ENCODE measurements around the gene PACSIN1.

Gene PACSIN1

GRCh38 chr6:34522761-34523160 lies 56.9 kb downstream of the PACSIN1 start:
- 94% methylated on average over 10 of the region's 10 CpGs for WGBS (ENCODE audit: insufficient coverage)
- Histone ChIP-seq H3K27me3 (replicated peaks in 2 of 5; ENCODE audit: control insufficient read depth in 4 of 5, insufficient read depth in 5 of 5, low read length in 4 of 5) (no peaks in the 10 kb centered on the region), H3K4me3 (ENCODE audit: control insufficient read depth in 1 of 7, extremely low read depth in 1 of 7, insufficient read depth in 4 of 7, low read depth in 2 of 7, low read length in 6 of 7) (no peak overlapping the region), H3K9me3 (ENCODE audit: control extremely low read depth in 1 of 5, control insufficient read depth in 4 of 5, insufficient read depth in 2 of 5, low read depth in 1 of 5, low read length in 4 of 5) (no peaks in the 10 kb centered on the region), H3K36me3 (ENCODE audit: control insufficient read depth in 4 of 4, insufficient read depth in 4 of 4, low read length in 3 of 4) (no peaks in the 10 kb centered on the region), H3K4me1 (ENCODE audit: control extremely low read depth in 1 of 4, control insufficient read depth in 4 of 4, insufficient read depth in 4 of 4, low read length in 3 of 4) (peaks cover 0 to 20% (median 12%) of the 10 kb centered on the region in 4 experiments), H3K27ac (ENCODE audit: insufficient read depth in 1 of 2, low read depth in 1 of 2, low read length in 2 of 2, poor library complexity in 1 of 2, severe bottlenecking in 2 of 2) (no peak overlapping the region)
- DNase-seq, result no peak
- POLR2A ChIA-PET, result no interaction called here
- CTCF ChIA-PET, result interaction anchor here (0.7 to 2.2 kb wide), 4 partner anchors 41 to 273 kb away, joined by 3 to 5 read pairs (median 4); partner anchors contain the start of gene SMIM29

DNA sequence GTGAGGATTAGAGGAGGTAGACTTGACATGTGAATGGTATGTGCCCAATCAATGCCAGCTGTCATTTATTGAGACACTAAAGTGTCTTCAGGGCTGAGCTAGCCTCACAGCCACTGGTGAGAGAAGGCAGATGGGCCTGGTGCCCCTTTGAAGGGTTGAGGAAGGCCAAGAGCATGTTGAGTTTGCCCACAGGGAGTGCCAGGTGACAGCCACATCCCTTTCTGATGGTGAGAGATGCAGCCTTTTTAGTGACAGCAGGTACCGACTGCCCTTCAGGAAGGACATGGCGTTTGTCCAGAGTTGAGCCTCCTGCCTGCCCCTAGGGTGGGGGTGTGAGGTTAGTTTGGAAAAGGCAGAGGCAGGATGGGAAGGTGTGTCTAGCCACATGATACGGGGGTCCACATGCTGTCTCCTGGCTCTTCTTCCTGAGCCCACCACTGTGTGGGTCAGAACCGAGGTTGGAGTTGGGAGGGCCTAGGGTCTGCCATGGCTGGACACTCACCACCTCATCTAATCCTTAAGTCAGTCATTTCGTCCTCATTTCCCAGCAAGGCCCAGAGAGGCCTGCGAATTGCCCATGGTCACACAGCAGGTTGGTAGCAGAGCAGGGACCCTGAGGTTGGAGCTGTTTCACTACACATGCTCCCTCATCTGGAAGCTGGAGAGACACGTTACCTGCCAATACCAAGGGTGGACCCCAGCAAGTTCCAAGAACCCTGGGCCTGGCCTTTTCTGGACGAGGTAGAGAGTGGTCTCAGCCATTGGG lies 57.7 kb downstream of the PACSIN1 start:
- POLR2A ChIA-PET, result no interaction called here
- H3K4me1 ChIP-seq (ENCODE audit: control extremely low read depth in 1 of 4, control insufficient read depth in 4 of 4, insufficient read depth in 4 of 4, low read length in 3 of 4), result peaks cover 0 to 20% (median 12%) of the 10 kb centered on the region in 4 experiments
- WGBS (ENCODE audit: insufficient coverage), result 98% methylated on average over 7 of the region's 8 CpGs
- CTCF ChIA-PET, result interaction anchor here (0.9 to 2.2 kb wide), 2 partner anchors 57 to 87 kb away, joined by 3 to 5 read pairs; no protein-coding TSS in a partner anchor
- DNase-seq, result no peak
- no peaks in the 10 kb centered on the region for H3K27me3 ChIP-seq (replicated peaks in 2 of 5; ENCODE audit: control insufficient read depth in 4 of 5, insufficient read depth in 5 of 5, low read length in 4 of 5)
- no peak overlapping the region for H3K4me3 ChIP-seq (ENCODE audit: control insufficient read depth in 1 of 7, extremely low read depth in 1 of 7, insufficient read depth in 4 of 7, low read depth in 2 of 7, low read length in 6 of 7)
- H3K27ac ChIP-seq (ENCODE audit: insufficient read depth in 1 of 2, low read depth in 1 of 2, low read length in 2 of 2, poor library complexity in 1 of 2, severe bottlenecking in 2 of 2), result no peak overlapping the region
- no peaks in the 10 kb centered on the region for H3K36me3 ChIP-seq (ENCODE audit: control insufficient read depth in 4 of 4, insufficient read depth in 4 of 4, low read length in 3 of 4)
- H3K9me3 ChIP-seq (ENCODE audit: control extremely low read depth in 1 of 5, control insufficient read depth in 4 of 5, insufficient read depth in 2 of 5, low read depth in 1 of 5, low read length in 4 of 5), result no peaks in the 10 kb centered on the region

DNA sequence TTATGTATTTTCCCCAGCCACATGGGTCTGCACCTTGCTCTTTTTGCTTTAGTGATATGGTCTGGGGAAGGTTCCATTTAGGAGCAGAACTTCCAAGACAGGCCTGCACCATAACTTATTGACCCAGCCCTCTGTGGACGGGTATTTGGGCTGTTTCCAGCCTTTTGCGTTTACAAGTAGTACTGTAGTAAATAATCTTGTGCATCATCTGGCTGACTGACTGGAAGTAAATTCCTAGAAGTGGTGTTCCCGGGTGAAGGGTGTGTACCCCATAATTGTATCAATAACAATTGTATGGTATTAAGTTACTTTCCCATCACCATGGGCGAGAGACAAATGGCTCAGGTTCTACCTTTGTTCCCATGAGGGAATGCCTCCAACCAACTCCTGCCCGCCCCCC lies 58.6 kb downstream of the PACSIN1 start:
- DNase-seq, result no peak
- no peaks in the 10 kb centered on the region for H3K9me3 ChIP-seq (ENCODE audit: control extremely low read depth in 1 of 5, control insufficient read depth in 4 of 5, insufficient read depth in 2 of 5, low read depth in 1 of 5, low read length in 4 of 5)
- H3K4me3 ChIP-seq (ENCODE audit: control insufficient read depth in 1 of 7, extremely low read depth in 1 of 7, insufficient read depth in 4 of 7, low read depth in 2 of 7, low read length in 6 of 7), result no peak overlapping the region
- no peaks in the 10 kb centered on the region for H3K36me3 ChIP-seq (ENCODE audit: control insufficient read depth in 4 of 4, insufficient read depth in 4 of 4, low read length in 3 of 4)
- no peaks in the 10 kb centered on the region for H3K27me3 ChIP-seq (replicated peaks in 2 of 5; ENCODE audit: control insufficient read depth in 4 of 5, insufficient read depth in 5 of 5, low read length in 4 of 5)
- 100% methylated on average over 1 of the region's 5 CpGs for WGBS (ENCODE audit: insufficient coverage)
- ChIA-PET CTCF (no interaction called here), POLR2A (no interaction called here)
- peaks cover 0 to 20% (median 12%) of the 10 kb centered on the region in 4 experiments for H3K4me1 ChIP-seq (ENCODE audit: control extremely low read depth in 1 of 4, control insufficient read depth in 4 of 4, insufficient read depth in 4 of 4, low read length in 3 of 4)
- H3K27ac ChIP-seq (ENCODE audit: insufficient read depth in 1 of 2, low read depth in 1 of 2, low read length in 2 of 2, poor library complexity in 1 of 2, severe bottlenecking in 2 of 2), result no peak overlapping the region

GRCh38 chr6:34524971-34525370 lies 59.1 kb downstream of the PACSIN1 start:
- Histone ChIP-seq H3K27me3 (replicated peaks in 2 of 5; ENCODE audit: control insufficient read depth in 4 of 5, insufficient read depth in 5 of 5, low read length in 4 of 5) (no peaks in the 10 kb centered on the region), H3K9me3 (ENCODE audit: control extremely low read depth in 1 of 5, control insufficient read depth in 4 of 5, insufficient read depth in 2 of 5, low read depth in 1 of 5, low read length in 4 of 5) (no peaks in the 10 kb centered on the region), H3K27ac (ENCODE audit: insufficient read depth in 1 of 2, low read depth in 1 of 2, low read length in 2 of 2, poor library complexity in 1 of 2, severe bottlenecking in 2 of 2) (no peak overlapping the region), H3K4me1 (ENCODE audit: control extremely low read depth in 1 of 4, control insufficient read depth in 4 of 4, insufficient read depth in 4 of 4, low read length in 3 of 4) (peaks cover 0 to 20% (median 12%) of the 10 kb centered on the region in 4 experiments), H3K4me3 (ENCODE audit: control insufficient read depth in 1 of 7, extremely low read depth in 1 of 7, insufficient read depth in 4 of 7, low read depth in 2 of 7, low read length in 6 of 7) (no peak overlapping the region), H3K36me3 (ENCODE audit: control insufficient read depth in 4 of 4, insufficient read depth in 4 of 4, low read length in 3 of 4) (no peaks in the 10 kb centered on the region)
- DNase-seq, result no peak
- 93% methylated on average over 5 of the region's 5 CpGs for WGBS (ENCODE audit: insufficient coverage)
- ChIA-PET POLR2A (no interaction called here), CTCF (interaction anchor here (4.3 kb wide), 1 partner anchor 84 kb away, joined by 20 read pairs; no protein-coding TSS in a partner anchor)

DNA sequence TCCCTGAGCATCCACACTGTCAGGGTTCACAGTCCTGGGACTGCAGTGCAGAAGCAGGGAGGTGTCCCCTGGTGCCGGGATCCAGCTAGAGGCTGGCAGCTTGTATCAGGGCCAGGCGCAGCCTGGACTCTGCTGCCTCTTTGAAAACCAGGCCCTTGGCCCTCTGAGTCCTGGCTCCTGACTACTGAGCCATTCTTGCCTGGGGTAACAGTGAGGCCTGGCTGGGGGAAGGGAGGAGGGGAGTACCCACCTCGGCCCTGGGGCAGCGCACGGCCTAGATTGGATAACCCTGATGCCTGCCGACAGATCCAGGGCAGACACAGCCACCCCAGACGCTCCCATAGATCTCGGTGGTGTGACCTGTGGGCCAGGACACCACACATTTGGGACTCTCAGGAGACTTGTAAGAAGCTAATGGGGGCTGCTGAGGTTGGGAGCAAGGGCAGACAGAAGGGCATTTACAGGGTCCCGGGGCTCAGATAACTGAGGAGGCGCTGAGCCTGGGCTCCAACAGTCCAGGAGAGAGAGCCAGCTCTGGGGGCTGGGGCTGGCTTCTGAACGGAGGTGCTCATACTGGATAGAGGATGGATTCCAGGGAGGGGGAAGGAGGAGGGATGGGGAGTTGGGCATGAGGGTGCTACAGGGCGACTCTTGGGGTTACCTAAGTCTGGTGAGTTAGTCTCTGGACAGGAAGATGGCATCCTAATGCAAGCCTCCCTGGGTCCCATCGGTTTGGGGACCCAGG lies 59.7 kb downstream of the PACSIN1 start:
- no peaks in the 10 kb centered on the region for H3K9me3 ChIP-seq (ENCODE audit: control extremely low read depth in 1 of 5, control insufficient read depth in 4 of 5, insufficient read depth in 2 of 5, low read depth in 1 of 5, low read length in 4 of 5)
- DNase-seq, result no peak
- no peaks in the 10 kb centered on the region for H3K36me3 ChIP-seq (ENCODE audit: control insufficient read depth in 4 of 4, insufficient read depth in 4 of 4, low read length in 3 of 4)
- ChIA-PET CTCF (interaction anchor here (4.3 kb wide), 1 partner anchor 84 kb away, joined by 20 read pairs; no protein-coding TSS in a partner anchor), POLR2A (interaction anchor here (0.6 kb wide), 1 partner anchor 56 kb away, joined by 3 read pairs; no protein-coding TSS in a partner anchor)
- WGBS (ENCODE audit: insufficient coverage), result 98% methylated on average over 13 of the region's 13 CpGs
- no peaks in the 10 kb centered on the region for H3K27me3 ChIP-seq (replicated peaks in 2 of 5; ENCODE audit: control insufficient read depth in 4 of 5, insufficient read depth in 5 of 5, low read length in 4 of 5)
- H3K4me3 ChIP-seq (ENCODE audit: control insufficient read depth in 1 of 7, extremely low read depth in 1 of 7, insufficient read depth in 4 of 7, low read depth in 2 of 7, low read length in 6 of 7), result no peak overlapping the region
- no peak overlapping the region for H3K27ac ChIP-seq (ENCODE audit: insufficient read depth in 1 of 2, low read depth in 1 of 2, low read length in 2 of 2, poor library complexity in 1 of 2, severe bottlenecking in 2 of 2)
- H3K4me1 ChIP-seq (ENCODE audit: control extremely low read depth in 1 of 4, control insufficient read depth in 4 of 4, insufficient read depth in 4 of 4, low read length in 3 of 4), result peaks cover 0 to 20% (median 12%) of the 10 kb centered on the region in 4 experiments

- Histone ChIP-seq H3K4me1 (ENCODE audit: control extremely low read depth in 1 of 4, control insufficient read depth in 4 of 4, insufficient read depth in 4 of 4, low read length in 3 of 4) (peaks cover 0 to 20% (median 12%) of the 10 kb centered on the region in 4 experiments), H3K4me3 (ENCODE audit: control insufficient read depth in 1 of 7, extremely low read depth in 1 of 7, insufficient read depth in 4 of 7, low read depth in 2 of 7, low read length in 6 of 7) (peak overlapping the region in 3 of 7 experiments; percentile 40 to 61 (median 52)), H3K36me3 (ENCODE audit: control insufficient read depth in 4 of 4, insufficient read depth in 4 of 4, low read length in 3 of 4) (no peaks in the 10 kb centered on the region), H3K27ac (ENCODE audit: insufficient read depth in 1 of 2, low read depth in 1 of 2, low read length in 2 of 2, poor library complexity in 1 of 2, severe bottlenecking in 2 of 2) (peak overlapping the region in 1 of 2 experiments; percentile 51), H3K9me3 (ENCODE audit: control extremely low read depth in 1 of 5, control insufficient read depth in 4 of 5, insufficient read depth in 2 of 5, low read depth in 1 of 5, low read length in 4 of 5) (no peaks in the 10 kb centered on the region), H3K27me3 (replicated peaks in 2 of 5; ENCODE audit: control insufficient read depth in 4 of 5, insufficient read depth in 5 of 5, low read length in 4 of 5) (no peaks in the 10 kb centered on the region)
- POLR2A ChIA-PET, result interaction anchor here (0.6 kb wide), 1 partner anchor 57 kb away, joined by 3 read pairs; no protein-coding TSS in a partner anchor
- CTCF ChIA-PET, result interaction anchor here (0.7 to 4.3 kb wide), 6 partner anchors 10 to 316 kb away, joined by 3 to 20 read pairs (median 3); partner anchors contain the start of gene SPDEF
- DNase-seq, result no peak
- WGBS (ENCODE audit: insufficient coverage), result 92% methylated on average over 17 of the region's 23 CpGs
Observed at GRCh38 chr6:34526241-34526972, 60.5 kb downstream of the PACSIN1 start.
